ENCODE results near the gene TAOK3. TPM values are rescaled to one million over a fixed set of nuclear protein-coding genes. Genes with fewer than 3 reads are reported as not detected.

Gene TAOK3
- total RNA-seq, 1 donor from 2014 or later = 15.7 TPM

- H3K4me3 Mint-ChIP-seq (ENCODE audit: unreplicated experiment) = no peak overlapping the region
- H3K4me2 ChIP-seq (ENCODE audit: low read length) = no peak overlapping the region
These were observed 160.1 kb downstream of the TAOK3 start for GRCh38 chr12:118212606-118213005.

GRCh38 chr12:118206107-118206412 is 166.6 kb downstream of the TAOK3 start:
- Histone ChIP-seq H3K79me2 (ENCODE audit: insufficient read depth, low read length) (no peaks in the 10 kb centered on the region), H3K27me3 (ENCODE audit: insufficient read depth, low read length) (no peaks in the 10 kb centered on the region), H3K4me1 (ENCODE audit: insufficient read depth, low read length) (no peaks in the 10 kb centered on the region), H3K4me2 (ENCODE audit: low read length) (no peak overlapping the region), H4K20me1 (ENCODE audit: insufficient read depth, low read length) (no peaks in the 10 kb centered on the region), H3K27ac (ENCODE audit: low read depth, low read length) (no peak overlapping the region), H3K36me3 (ENCODE audit: insufficient read depth, low read length) (peaks cover 2% of the 10 kb centered on the region), H3K4me3 (ENCODE audit: insufficient read depth, low read depth, low read length) (no peak overlapping the region), H3K9ac (ENCODE audit: low read length) (no peak overlapping the region), H2AFZ (ENCODE audit: low read depth, low read length) (no peak overlapping the region), H3K9me3 (ENCODE audit: insufficient read depth, low read depth, low read length) (no peaks in the 10 kb centered on the region)
- peaks cover 4% of the 10 kb centered on the region for H3K36me3 Mint-ChIP-seq (ENCODE audit: low read depth, unreplicated experiment)
- no peak overlapping the region for H3K4me3 Mint-ChIP-seq (ENCODE audit: unreplicated experiment)
- FAIRE-seq (no peak), DNase-seq (ENCODE audit: low read depth) (no peak)
- H3K27ac Mint-ChIP-seq (ENCODE audit: unreplicated experiment) = no peak overlapping the region
- H3K9me3 Mint-ChIP-seq (ENCODE audit: unreplicated experiment) = no peaks in the 10 kb centered on the region
- TF ChIP-seq EZH2 (IDR thresholded peaks at IDR 0.05; ENCODE audit: insufficient read depth, low read length) = no peak
- TF ChIP-seq, protein P1, sequence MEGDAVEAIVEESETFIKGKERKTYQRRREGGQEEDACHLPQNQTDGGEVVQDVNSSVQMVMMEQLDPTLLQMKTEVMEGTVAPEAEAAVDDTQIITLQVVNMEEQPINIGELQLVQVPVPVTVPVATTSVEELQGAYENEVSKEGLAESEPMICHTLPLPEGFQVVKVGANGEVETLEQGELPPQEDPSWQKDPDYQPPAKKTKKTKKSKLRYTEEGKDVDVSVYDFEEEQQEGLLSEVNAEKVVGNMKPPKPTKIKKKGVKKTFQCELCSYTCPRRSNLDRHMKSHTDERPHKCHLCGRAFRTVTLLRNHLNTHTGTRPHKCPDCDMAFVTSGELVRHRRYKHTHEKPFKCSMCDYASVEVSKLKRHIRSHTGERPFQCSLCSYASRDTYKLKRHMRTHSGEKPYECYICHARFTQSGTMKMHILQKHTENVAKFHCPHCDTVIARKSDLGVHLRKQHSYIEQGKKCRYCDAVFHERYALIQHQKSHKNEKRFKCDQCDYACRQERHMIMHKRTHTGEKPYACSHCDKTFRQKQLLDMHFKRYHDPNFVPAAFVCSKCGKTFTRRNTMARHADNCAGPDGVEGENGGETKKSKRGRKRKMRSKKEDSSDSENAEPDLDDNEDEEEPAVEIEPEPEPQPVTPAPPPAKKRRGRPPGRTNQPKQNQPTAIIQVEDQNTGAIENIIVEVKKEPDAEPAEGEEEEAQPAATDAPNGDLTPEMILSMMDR (IDR thresholded peaks at IDR 0.05; ENCODE audit: insufficient read depth, low read depth, low read length) = no peak
- no peaks in the 10 kb centered on the region for H3K4me1 Mint-ChIP-seq (ENCODE audit: low read depth, unreplicated experiment)
- H3K27me3 Mint-ChIP-seq (ENCODE audit: low read depth, unreplicated experiment) = no peaks in the 10 kb centered on the region

More at GRCh38 chr12:118212606-118213005, 160.1 kb downstream of the TAOK3 start:
- H3K9ac ChIP-seq (ENCODE audit: low read length) = no peak overlapping the region
- H3K9me3 ChIP-seq (ENCODE audit: insufficient read depth, low read depth, low read length) = no peaks in the 10 kb centered on the region
- H2AFZ ChIP-seq (ENCODE audit: low read depth, low read length) = no peak overlapping the region
- Mint-ChIP-seq H3K36me3 (ENCODE audit: low read depth, unreplicated experiment) (peaks cover 5% of the 10 kb centered on the region), H3K9me3 (ENCODE audit: unreplicated experiment) (no peaks in the 10 kb centered on the region), H3K27me3 (ENCODE audit: low read depth, unreplicated experiment) (no peaks in the 10 kb centered on the region), H3K27ac (ENCODE audit: unreplicated experiment) (no peak overlapping the region), H3K4me1 (ENCODE audit: low read depth, unreplicated experiment) (no peaks in the 10 kb centered on the region)
- H4K20me1 ChIP-seq (ENCODE audit: insufficient read depth, low read length) = no peaks in the 10 kb centered on the region
- peaks cover 4% of the 10 kb centered on the region for H3K36me3 ChIP-seq (ENCODE audit: insufficient read depth, low read length)
- no peak for DNase-seq (ENCODE audit: low read depth)
- FAIRE-seq = no peak
- no peak overlapping the region for H3K4me3 ChIP-seq (ENCODE audit: insufficient read depth, low read depth, low read length)
- no peak overlapping the region for H3K27ac ChIP-seq (ENCODE audit: low read depth, low read length)
- no peaks in the 10 kb centered on the region for H3K27me3 ChIP-seq (ENCODE audit: insufficient read depth, low read length)
- TF ChIP-seq EZH2 (IDR thresholded peaks at IDR 0.05; ENCODE audit: insufficient read depth, low read length) = no peak
- TF ChIP-seq, protein P1 (IDR thresholded peaks at IDR 0.05; ENCODE audit: insufficient read depth, low read depth, low read length) = no peak
- no peaks in the 10 kb centered on the region for H3K79me2 ChIP-seq (ENCODE audit: insufficient read depth, low read length)
- H3K4me1 ChIP-seq (ENCODE audit: insufficient read depth, low read length) = no peaks in the 10 kb centered on the region

GRCh38 chr12:118193958-118194357 is 178.7 kb downstream of the TAOK3 start:
- no peak overlapping the region for H3K4me2 ChIP-seq (ENCODE audit: low read length)
- Mint-ChIP-seq H3K36me3 (ENCODE audit: low read depth, unreplicated experiment) (peaks cover 9% of the 10 kb centered on the region), H3K9me3 (ENCODE audit: unreplicated experiment) (peaks cover 3% of the 10 kb centered on the region), H3K27me3 (ENCODE audit: low read depth, unreplicated experiment) (no peaks in the 10 kb centered on the region), H3K27ac (ENCODE audit: unreplicated experiment) (no peak overlapping the region), H3K4me1 (ENCODE audit: low read depth, unreplicated experiment) (peaks cover 8% of the 10 kb centered on the region), H3K4me3 (ENCODE audit: unreplicated experiment) (no peak overlapping the region)
- peaks cover 2% of the 10 kb centered on the region for H3K9me3 ChIP-seq (ENCODE audit: insufficient read depth, low read depth, low read length)
- no peaks in the 10 kb centered on the region for H3K27me3 ChIP-seq (ENCODE audit: insufficient read depth, low read length)
- no peak overlapping the region for H3K4me3 ChIP-seq (ENCODE audit: insufficient read depth, low read depth, low read length)
- no peak for TF ChIP-seq EZH2 (IDR thresholded peaks at IDR 0.05; ENCODE audit: insufficient read depth, low read length)
- TF ChIP-seq, protein P1 (IDR thresholded peaks at IDR 0.05; ENCODE audit: insufficient read depth, low read depth, low read length) = no peak
- peaks cover 8% of the 10 kb centered on the region for H3K36me3 ChIP-seq (ENCODE audit: insufficient read depth, low read length)
- FAIRE-seq (peak; percentile 13), DNase-seq (ENCODE audit: low read depth) (no peak)
- H3K27ac ChIP-seq (ENCODE audit: low read depth, low read length) = no peak overlapping the region
- H3K79me2 ChIP-seq (ENCODE audit: insufficient read depth, low read length) = no peaks in the 10 kb centered on the region
- H2AFZ ChIP-seq (ENCODE audit: low read depth, low read length) = no peak overlapping the region
- H3K9ac ChIP-seq (ENCODE audit: low read length) = no peak overlapping the region
- no peaks in the 10 kb centered on the region for H4K20me1 ChIP-seq (ENCODE audit: insufficient read depth, low read length)
- peaks cover 17% of the 10 kb centered on the region for H3K4me1 ChIP-seq (ENCODE audit: insufficient read depth, low read length)

Measured in astrocyte (in vitro differentiated cells and primary cell).